Measurements from ENCODE around the gene C1orf210.

DNA sequence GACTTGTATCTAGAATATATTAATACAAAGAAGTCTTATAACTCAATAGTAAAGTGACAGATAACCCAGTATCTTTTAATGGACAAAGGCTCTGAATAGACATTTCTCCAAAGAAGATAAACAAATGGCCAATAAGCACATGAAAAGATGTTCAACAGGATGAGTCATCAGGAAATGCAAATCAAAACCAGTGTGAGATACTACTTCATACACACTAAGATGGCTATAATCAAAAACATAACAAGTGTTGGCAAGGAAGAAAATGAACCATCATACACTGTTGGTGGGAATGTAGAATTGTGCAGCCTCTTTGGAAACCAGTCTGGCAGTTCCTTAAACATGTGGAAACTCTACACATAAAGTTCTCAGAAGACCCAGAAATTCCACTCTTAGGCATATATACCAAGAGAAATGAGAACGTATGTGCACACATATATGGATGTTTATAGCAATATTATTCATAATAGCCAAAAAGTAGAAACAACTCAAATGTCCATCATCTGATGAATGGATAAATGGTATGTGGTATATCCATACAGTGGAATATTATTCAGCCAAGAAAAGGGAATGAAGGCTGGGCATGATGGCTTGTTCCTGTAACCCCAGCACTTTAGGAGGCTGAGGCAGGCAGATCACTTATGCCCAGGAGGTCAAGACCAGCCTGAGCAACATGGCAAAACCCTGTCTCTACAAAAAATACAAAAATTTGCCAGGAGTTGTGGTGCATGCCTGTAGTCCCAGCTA, 42.3 kb upstream of the C1orf210 start:
- TF ChIP-seq EZH2 (IDR thresholded peaks at IDR 0.05; ENCODE audit: borderline replicate concordance, low read length), result no peak
- TF ChIP-seq, protein P1, sequence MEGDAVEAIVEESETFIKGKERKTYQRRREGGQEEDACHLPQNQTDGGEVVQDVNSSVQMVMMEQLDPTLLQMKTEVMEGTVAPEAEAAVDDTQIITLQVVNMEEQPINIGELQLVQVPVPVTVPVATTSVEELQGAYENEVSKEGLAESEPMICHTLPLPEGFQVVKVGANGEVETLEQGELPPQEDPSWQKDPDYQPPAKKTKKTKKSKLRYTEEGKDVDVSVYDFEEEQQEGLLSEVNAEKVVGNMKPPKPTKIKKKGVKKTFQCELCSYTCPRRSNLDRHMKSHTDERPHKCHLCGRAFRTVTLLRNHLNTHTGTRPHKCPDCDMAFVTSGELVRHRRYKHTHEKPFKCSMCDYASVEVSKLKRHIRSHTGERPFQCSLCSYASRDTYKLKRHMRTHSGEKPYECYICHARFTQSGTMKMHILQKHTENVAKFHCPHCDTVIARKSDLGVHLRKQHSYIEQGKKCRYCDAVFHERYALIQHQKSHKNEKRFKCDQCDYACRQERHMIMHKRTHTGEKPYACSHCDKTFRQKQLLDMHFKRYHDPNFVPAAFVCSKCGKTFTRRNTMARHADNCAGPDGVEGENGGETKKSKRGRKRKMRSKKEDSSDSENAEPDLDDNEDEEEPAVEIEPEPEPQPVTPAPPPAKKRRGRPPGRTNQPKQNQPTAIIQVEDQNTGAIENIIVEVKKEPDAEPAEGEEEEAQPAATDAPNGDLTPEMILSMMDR (conservative IDR thresholded peaks at IDR 0.05 in 1 of 2, IDR thresholded peaks at IDR 0.05 in 1 of 2; ENCODE audit: extremely low read depth in 1 of 2, insufficient read depth in 1 of 2, low read depth in 1 of 2, low read length in 2 of 2), result no peak
